ENCODE results near the gene ULK2. TPM values are rescaled to one million over a fixed set of nuclear protein-coding genes. Genes with fewer than 3 reads are reported as not detected.

ULK2 gene
- total RNA-seq, 1 donor from 2014 or later: 29.8 TPM

DNA sequence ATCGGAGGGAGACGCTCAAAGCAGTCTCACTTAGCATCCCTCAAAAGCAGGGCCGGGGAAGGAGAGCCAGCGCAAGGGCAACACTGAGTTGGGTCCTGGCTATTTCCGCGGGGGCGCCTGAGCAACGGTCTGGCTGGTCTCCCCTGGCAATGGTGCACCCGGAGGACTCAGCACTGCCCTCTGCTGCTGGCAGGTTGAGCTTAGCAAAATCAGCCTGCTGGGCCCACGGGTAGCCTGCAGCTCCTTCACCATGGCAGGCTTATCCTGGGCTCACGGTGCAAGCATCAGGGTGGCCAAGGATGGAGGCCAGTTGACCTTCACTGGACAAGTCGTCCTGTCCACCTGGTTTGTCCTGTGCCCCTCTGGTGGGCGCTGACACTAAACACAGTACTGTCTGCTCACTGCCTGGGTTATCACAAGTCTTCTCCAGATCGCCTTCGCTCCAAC lies 105.2 kb downstream of the ULK2 start:
- Mint-ChIP-seq H3K4me1 (ENCODE audit: low read depth) (peaks cover 2% of the 10 kb centered on the region), H3K27ac (ENCODE audit: unreplicated experiment) (no peak overlapping the region), H3K27me3 (ENCODE audit: low read depth) (peaks cover 2% of the 10 kb centered on the region), H3K4me3 (ENCODE audit: unreplicated experiment) (no peak overlapping the region), H3K36me3 (ENCODE audit: low read depth) (no peaks in the 10 kb centered on the region), H3K9me3 (ENCODE audit: low read depth) (no peaks in the 10 kb centered on the region)
- peak; percentile 89 for TF ChIP-seq CTCF (IDR thresholded peaks at IDR 0.05)
- DNase-seq (ENCODE audit: low spot score): no peak

GRCh38 chr17:19760746-19761145 lies 107.0 kb downstream of the ULK2 start:
- peak; percentile 28 for DNase-seq (ENCODE audit: low spot score)
- no peak for TF ChIP-seq CTCF (IDR thresholded peaks at IDR 0.05)
- H3K27ac Mint-ChIP-seq (ENCODE audit: unreplicated experiment): no peak overlapping the region
- H3K4me3 Mint-ChIP-seq (ENCODE audit: unreplicated experiment): no peak overlapping the region
- H3K9me3 Mint-ChIP-seq (ENCODE audit: low read depth): no peaks in the 10 kb centered on the region
- H3K27me3 Mint-ChIP-seq (ENCODE audit: low read depth): peaks cover 2% of the 10 kb centered on the region
- no peaks in the 10 kb centered on the region for H3K4me1 Mint-ChIP-seq (ENCODE audit: low read depth)
- no peaks in the 10 kb centered on the region for H3K36me3 Mint-ChIP-seq (ENCODE audit: low read depth)

- Mint-ChIP-seq H3K4me1 (ENCODE audit: low read depth) (no peaks in the 10 kb centered on the region), H3K4me3 (ENCODE audit: unreplicated experiment) (no peak overlapping the region), H3K36me3 (ENCODE audit: low read depth) (no peaks in the 10 kb centered on the region), H3K27ac (ENCODE audit: unreplicated experiment) (no peak overlapping the region), H3K27me3 (ENCODE audit: low read depth) (peaks cover 2% of the 10 kb centered on the region), H3K9me3 (ENCODE audit: low read depth) (no peaks in the 10 kb centered on the region)
- no peak for TF ChIP-seq CTCF (IDR thresholded peaks at IDR 0.05)
- peak; percentile 75 for DNase-seq (ENCODE audit: low spot score)
Measured at GRCh38 chr17:19759568-19760549, 107.9 kb downstream of the ULK2 start.

DNA sequence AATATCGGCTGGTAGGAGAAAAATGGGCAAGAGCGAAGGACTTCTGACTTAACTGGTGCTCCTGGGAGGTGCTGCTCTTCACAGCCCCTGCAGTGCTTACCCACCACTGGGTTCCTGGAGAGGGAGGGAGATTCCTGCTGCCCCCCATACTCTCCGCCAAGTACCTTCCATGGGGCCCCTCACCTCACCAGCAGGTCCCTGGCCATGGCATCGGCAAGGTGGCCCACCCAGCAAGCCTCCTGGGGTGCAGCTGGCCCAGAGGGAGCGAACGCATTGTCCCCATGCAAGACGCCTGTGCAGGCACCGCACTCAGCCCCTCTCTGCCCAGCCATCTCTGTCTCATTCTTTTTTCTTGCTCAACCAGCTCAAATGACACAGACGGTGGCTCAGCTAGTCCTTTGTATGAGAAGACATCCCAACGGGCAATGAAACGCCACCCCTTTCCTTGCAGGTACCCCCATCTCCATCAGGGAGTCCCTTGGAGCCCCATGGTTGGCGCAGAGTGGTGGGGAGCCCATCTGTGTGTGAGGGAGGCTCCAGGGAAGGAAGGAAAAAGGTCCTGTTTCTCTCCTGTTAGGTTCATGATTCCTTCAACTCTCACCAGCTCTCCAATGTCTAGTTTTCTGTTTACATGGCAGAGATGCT lies 110.1 kb downstream of the ULK2 start:
- H3K9me3 Mint-ChIP-seq (ENCODE audit: low read depth): no peaks in the 10 kb centered on the region
- peak; percentile 87 for DNase-seq (ENCODE audit: low spot score)
- H3K27ac Mint-ChIP-seq (ENCODE audit: unreplicated experiment): no peak overlapping the region
- H3K27me3 Mint-ChIP-seq (ENCODE audit: low read depth): peaks cover 2% of the 10 kb centered on the region
- no peak for TF ChIP-seq CTCF (IDR thresholded peaks at IDR 0.05)
- no peak overlapping the region for H3K4me3 Mint-ChIP-seq (ENCODE audit: unreplicated experiment)
- no peaks in the 10 kb centered on the region for H3K36me3 Mint-ChIP-seq (ENCODE audit: low read depth)
- H3K4me1 Mint-ChIP-seq (ENCODE audit: low read depth): peaks cover 14% of the 10 kb centered on the region

DNA sequence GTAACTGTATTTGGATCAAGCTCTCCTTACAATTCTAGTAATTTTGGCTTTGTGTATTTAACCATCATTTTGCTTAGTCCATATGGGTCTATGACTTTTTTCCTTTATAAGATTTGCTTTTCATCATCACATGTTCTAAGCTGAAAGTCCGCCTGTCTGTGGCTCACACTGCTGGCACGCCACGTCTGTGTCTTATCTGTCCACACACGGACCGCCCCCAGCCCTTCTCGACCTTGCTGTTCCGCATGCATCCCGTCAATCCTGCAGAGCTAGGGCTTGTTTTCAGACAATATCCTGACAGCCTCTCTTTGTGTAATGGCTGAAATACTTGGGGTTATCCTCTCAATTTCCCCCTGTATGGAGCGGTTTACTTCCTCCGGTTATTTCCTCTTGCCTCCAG lies 111.2 kb downstream of the ULK2 start:
- H3K27ac Mint-ChIP-seq (ENCODE audit: unreplicated experiment): no peak overlapping the region
- no peaks in the 10 kb centered on the region for H3K36me3 Mint-ChIP-seq (ENCODE audit: low read depth)
- peak; percentile 75 for DNase-seq (ENCODE audit: low spot score)
- H3K27me3 Mint-ChIP-seq (ENCODE audit: low read depth): no peaks in the 10 kb centered on the region
- no peaks in the 10 kb centered on the region for H3K9me3 Mint-ChIP-seq (ENCODE audit: low read depth)
- peaks cover 22% of the 10 kb centered on the region for H3K4me1 Mint-ChIP-seq (ENCODE audit: low read depth)
- H3K4me3 Mint-ChIP-seq (ENCODE audit: unreplicated experiment): no peak overlapping the region
- no peak for TF ChIP-seq CTCF (IDR thresholded peaks at IDR 0.05)
